H9 (cell line): ENCODE measurements around the gene NEK6. TPM values are rescaled to one million over a fixed set of nuclear protein-coding genes. Genes with fewer than 3 reads are reported as not detected.

Experiments
- DNase-seq: peaks from one replicate; pipeline ENCODE4 v3.0.0-alpha.2; 2017
- H2AFZ ChIP-seq: one replicate; pipeline ENCODE4 v1.6.1; 2013; ENCODE audit warnings: mild to moderate bottlenecking, low read length, control low read depth, moderate library complexity
- H2AK5ac ChIP-seq: 2 replicates; pipeline ENCODE4 v1.6.1; 2013; ENCODE audit warnings: low read length, control low read depth, mixed read lengths; ENCODE audit not compliant: insufficient read length
- H2BK120ac ChIP-seq: one replicate; pipeline ENCODE4 v1.6.1; 2013; ENCODE audit warnings: low read depth, mild to moderate bottlenecking, low read length, control low read depth, inconsistent platforms; ENCODE audit not compliant: poor library complexity, severe bottlenecking
- H2BK12ac ChIP-seq: 2 replicates; pipeline ENCODE4 v1.6.1; 2013; ENCODE audit warnings: low read length, control low read depth, mixed read lengths, low read depth; ENCODE audit not compliant: insufficient read length
- H2BK15ac ChIP-seq: 2 replicates; pipeline ENCODE4 v1.6.1; 2013; ENCODE audit warnings: low read depth, low read length, control low read depth
- H2BK20ac ChIP-seq: one replicate; pipeline ENCODE4 v1.6.1; 2013; ENCODE audit warnings: low read depth, mild to moderate bottlenecking, low read length, control low read depth, inconsistent platforms; ENCODE audit not compliant: poor library complexity, severe bottlenecking
- H2BK5ac ChIP-seq: 2 replicates; pipeline ENCODE4 v1.6.1; 2013; ENCODE audit warnings: low read length, control low read depth, mixed read lengths; ENCODE audit not compliant: insufficient read length
- H3K14ac ChIP-seq: 2 replicates; pipeline ENCODE4 v1.6.1; 2013; ENCODE audit warnings: low read length, control low read depth; ENCODE audit not compliant: insufficient read depth
- H3K18ac ChIP-seq: 2 replicates; pipeline ENCODE4 v1.6.1; 2013; ENCODE audit warnings: low read depth, mild to moderate bottlenecking, mixed read lengths, low read length, control low read depth; ENCODE audit not compliant: insufficient read length
- H3K23ac ChIP-seq: 2 replicates; pipeline ENCODE4 v1.6.1; 2013; ENCODE audit warnings: low read length, control low read depth, mixed read lengths, low read depth; ENCODE audit not compliant: insufficient read length
- H3K23me2 ChIP-seq: 2 replicates; pipeline ENCODE4 v1.6.1; 2013; ENCODE audit warnings: low read depth, mild to moderate bottlenecking, mixed read lengths, low read length, control low read depth; ENCODE audit not compliant: insufficient read length, poor library complexity, severe bottlenecking
- H3K27ac ChIP-seq: 2 replicates; pipeline ENCODE4 v1.5.1; 2013; ENCODE audit warnings: low read length, control low read depth, mixed read lengths, low read depth; ENCODE audit not compliant: insufficient read length
- H3K27me3 ChIP-seq: 2 replicates; pipeline ENCODE4 v1.6.1; 2013; ENCODE audit warnings: low read length, control low read depth, inconsistent platforms; ENCODE audit not compliant: insufficient read depth
- H3K4ac ChIP-seq: 2 replicates; pipeline ENCODE4 v1.6.1; 2013; ENCODE audit warnings: low read depth, mild to moderate bottlenecking, control low read depth, inconsistent platforms, low read length, moderate library complexity
- H3K4me1 ChIP-seq: 2 replicates; pipeline ENCODE4 v1.6.1; 2013; ENCODE audit warnings: low read length, control low read depth, inconsistent platforms; ENCODE audit not compliant: insufficient read depth
- H3K4me2 ChIP-seq: 2 replicates; pipeline ENCODE4 v1.6.1; 2013; ENCODE audit warnings: low read length, control low read depth, mixed read lengths; ENCODE audit not compliant: insufficient read length, insufficient read depth
- H3K56ac ChIP-seq: 2 replicates; pipeline ENCODE4 v1.6.1; 2013; ENCODE audit warnings: low read depth, mild to moderate bottlenecking, mixed read lengths, low read length, control low read depth; ENCODE audit not compliant: insufficient read length
- H3K79me1 ChIP-seq: 2 replicates; pipeline ENCODE4 v1.6.1; 2013; ENCODE audit warnings: low read depth, mild to moderate bottlenecking, moderate library complexity, low read length, control low read depth, inconsistent platforms; ENCODE audit not compliant: insufficient read depth, poor library complexity, severe bottlenecking
- H3K79me2 ChIP-seq: 2 replicates; pipeline ENCODE4 v1.6.1; 2013; ENCODE audit warnings: low read length, control low read depth, inconsistent platforms; ENCODE audit not compliant: insufficient read depth
- H3K9ac ChIP-seq: 2 replicates; pipeline ENCODE4 v1.6.1; 2013; ENCODE audit warnings: low read length, control low read depth, mixed read lengths; ENCODE audit not compliant: insufficient read length; ENCODE audit errors: extremely low read depth
- H3K9me3 ChIP-seq: one replicate; pipeline ENCODE4 v1.6.1; 2013; ENCODE audit warnings: low read depth, low read length, inconsistent platforms; ENCODE audit not compliant: control insufficient read depth
- H3T11ph ChIP-seq: one replicate; pipeline ENCODE4 v1.6.1; 2013; ENCODE audit warnings: mild to moderate bottlenecking, low read length, control low read depth, inconsistent platforms
- H4K20me1 ChIP-seq: one replicate; pipeline ENCODE4 v1.6.1; 2013; ENCODE audit not compliant: control insufficient read depth, insufficient read length, insufficient read depth
- H4K5ac ChIP-seq: 2 replicates; pipeline ENCODE4 v1.6.1; 2013; ENCODE audit warnings: low read depth, mild to moderate bottlenecking, mixed read lengths, low read length, control low read depth; ENCODE audit not compliant: insufficient read length
- H4K8ac ChIP-seq: replicated peaks from 2 replicates; pipeline ENCODE4 v1.6.1; 2013; ENCODE audit warnings: low read length, control low read depth, mixed read lengths, low read depth; ENCODE audit not compliant: insufficient read length
- H4K91ac ChIP-seq: 2 replicates; pipeline ENCODE4 v1.6.1; 2013; ENCODE audit warnings: low read depth, mild to moderate bottlenecking, moderate library complexity, mixed read lengths, low read length, control low read depth; ENCODE audit not compliant: insufficient read length
- H3K27ac Mint-ChIP-seq, 3 experiments: 2 replicates in 2 of 3; 3 replicates in 1 of 3; pipeline ENCODE4 v1.8.0; 2020 to 2021; ENCODE audit warnings: mixed read lengths in 3 of 3, mild to moderate bottlenecking in 1 of 3, moderate library complexity in 1 of 3
- H3K27me3 Mint-ChIP-seq: 2 replicates; pipeline ENCODE4 v1.8.0; 2021; ENCODE audit warnings: low read depth, mild to moderate bottlenecking, moderate library complexity, mixed read lengths
- H3K36me3 Mint-ChIP-seq, 3 experiments: 2 replicates in 2 of 3; 3 replicates in 1 of 3; pipeline ENCODE4 v1.8.0; 2020 to 2021; ENCODE audit warnings: low read depth in 3 of 3, mixed read lengths in 3 of 3; ENCODE audit not compliant: insufficient read depth in 1 of 3
- H3K4me1 Mint-ChIP-seq, 2 experiments: 2 replicates each; pipeline ENCODE4 v1.8.0; 2020; ENCODE audit warnings: mixed read lengths in 2 of 2
- H3K4me3 Mint-ChIP-seq, 2 experiments: 2 replicates in 1 of 2; 3 replicates in 1 of 2; pipeline ENCODE4 v1.8.0; 2020 to 2021; ENCODE audit warnings: mild to moderate bottlenecking in 2 of 2, mixed read lengths in 2 of 2, moderate library complexity in 1 of 2
- H3K9me3 Mint-ChIP-seq, 2 experiments: 2 replicates in 1 of 2; 3 replicates in 1 of 2; pipeline ENCODE4 v1.8.0; 2020; ENCODE audit warnings: mild to moderate bottlenecking in 2 of 2, mixed read lengths in 2 of 2, moderate library complexity in 1 of 2
- WGBS: extraction: QIAGEN DNeasy Blood & Tissue Kit; methylation state at CpG from one replicate; pipeline ENCODE4 v1.1.7; 2013; ENCODE audit warnings: missing lambda C conversion rate, low lambda C conversion rate, mixed read lengths; ENCODE audit not compliant: insufficient read length; ENCODE audit errors: extremely low coverage; 5-methylcytosine and 5-hydroxymethylcytosine counted together
- total RNA-seq: library from RNA; stranded (reverse); gene quantifications from 2 replicates; pipeline ENCODE4 v1.2.1, GENCODE V29; 2021
- TF ChIP-seq, protein P1 (sequence below): fragments of 200-600 bp; sonication (generic); conservative IDR thresholded peaks from 3 replicates; pipeline ENCODE4 v1.8.0; 2021; ENCODE audit warnings: antibody characterized with exemption, mild to moderate bottlenecking

NEK6 gene
- total RNA-seq, 1 experiment from 2014 or later, result 14.3 TPM

DNA sequence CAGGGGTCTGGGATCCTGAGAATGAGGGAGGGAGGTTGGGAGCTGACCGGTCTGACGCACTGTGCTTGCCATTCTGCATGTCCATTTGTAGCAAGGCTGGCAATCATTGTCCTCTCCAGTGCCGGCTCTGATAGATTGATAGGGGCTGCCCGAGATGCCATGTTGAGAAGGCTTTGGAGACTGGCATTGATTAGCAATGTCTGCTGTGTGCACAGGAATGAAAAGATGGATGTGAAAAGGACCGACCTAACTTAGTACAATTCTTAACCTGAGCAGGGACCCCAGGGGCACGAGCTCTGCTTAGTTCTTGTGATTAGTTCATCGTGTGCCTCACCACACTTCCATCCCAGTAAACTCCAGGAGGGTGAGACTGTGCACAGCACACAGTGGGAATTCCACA lies 17.0 kb downstream of the NEK6 start:
- H2AK5ac ChIP-seq, result no peak overlapping the region
- H3K27me3 ChIP-seq, result no peaks in the 10 kb centered on the region
- H2BK20ac ChIP-seq, result no peak overlapping the region
- no peaks in the 10 kb centered on the region for H3K9me3 ChIP-seq
- TF ChIP-seq, protein P1, sequence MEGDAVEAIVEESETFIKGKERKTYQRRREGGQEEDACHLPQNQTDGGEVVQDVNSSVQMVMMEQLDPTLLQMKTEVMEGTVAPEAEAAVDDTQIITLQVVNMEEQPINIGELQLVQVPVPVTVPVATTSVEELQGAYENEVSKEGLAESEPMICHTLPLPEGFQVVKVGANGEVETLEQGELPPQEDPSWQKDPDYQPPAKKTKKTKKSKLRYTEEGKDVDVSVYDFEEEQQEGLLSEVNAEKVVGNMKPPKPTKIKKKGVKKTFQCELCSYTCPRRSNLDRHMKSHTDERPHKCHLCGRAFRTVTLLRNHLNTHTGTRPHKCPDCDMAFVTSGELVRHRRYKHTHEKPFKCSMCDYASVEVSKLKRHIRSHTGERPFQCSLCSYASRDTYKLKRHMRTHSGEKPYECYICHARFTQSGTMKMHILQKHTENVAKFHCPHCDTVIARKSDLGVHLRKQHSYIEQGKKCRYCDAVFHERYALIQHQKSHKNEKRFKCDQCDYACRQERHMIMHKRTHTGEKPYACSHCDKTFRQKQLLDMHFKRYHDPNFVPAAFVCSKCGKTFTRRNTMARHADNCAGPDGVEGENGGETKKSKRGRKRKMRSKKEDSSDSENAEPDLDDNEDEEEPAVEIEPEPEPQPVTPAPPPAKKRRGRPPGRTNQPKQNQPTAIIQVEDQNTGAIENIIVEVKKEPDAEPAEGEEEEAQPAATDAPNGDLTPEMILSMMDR, result no peak
- no peak overlapping the region for H4K5ac ChIP-seq
- H3K56ac ChIP-seq, result no peak overlapping the region
- H3K23me2 ChIP-seq, result no peaks in the 10 kb centered on the region
- no peaks in the 10 kb centered on the region for H4K20me1 ChIP-seq
- no peak overlapping the region for H2BK5ac ChIP-seq
- no peak overlapping the region for H2BK15ac ChIP-seq
- DNase-seq, result no peak
- H3K4me2 ChIP-seq, result no peak overlapping the region
- peak overlapping the region in 1 of 3 experiments; percentile 24; a peak in 1 of 7 replicates for H3K27ac Mint-ChIP-seq
- no peaks in the 10 kb centered on the region for H3K27me3 Mint-ChIP-seq
- H3K27ac ChIP-seq, result no peak overlapping the region
- H3K36me3 Mint-ChIP-seq, result no peaks in the 10 kb centered on the region
- H3K4me1 ChIP-seq, result no peaks in the 10 kb centered on the region; the same call in 1 of the 2 replicates
- H3K79me1 ChIP-seq, result no peaks in the 10 kb centered on the region
- no peak overlapping the region for H3K9ac ChIP-seq
- no peaks in the 10 kb centered on the region for H3K9me3 Mint-ChIP-seq
- H2BK12ac ChIP-seq, result no peak overlapping the region
- no peak overlapping the region for H3K18ac ChIP-seq
- no peak overlapping the region for H2AFZ ChIP-seq
- no peak overlapping the region for H3K14ac ChIP-seq
- WGBS, result no CpG with 5 or more reads among the region's 7 CpGs
- H4K8ac ChIP-seq, result no peak overlapping the region
- H3K4ac ChIP-seq, result no peak overlapping the region
- no peak overlapping the region for H3K23ac ChIP-seq
- no peaks in the 10 kb centered on the region for H3K79me2 ChIP-seq
- no peak overlapping the region for H3K4me3 Mint-ChIP-seq
- H3K4me1 Mint-ChIP-seq, result peaks cover 15 to 34% of the 10 kb centered on the region in 2 experiments
- H3T11ph ChIP-seq, result no peak overlapping the region
- no peak overlapping the region for H2BK120ac ChIP-seq
- H4K91ac ChIP-seq, result no peak overlapping the region
